Aorta (tissue), 5 donors: ENCODE results near the gene SRGAP2C. TPM values are rescaled to one million over a fixed set of nuclear protein-coding genes. Genes with fewer than 3 reads are reported as not detected.
"Not testable (repeated sequence)": the region's sequence is repeated elsewhere in the genome, so short reads cannot be mapped to it uniquely, and the experiment has no call there.

Source experiments
- ATAC-seq: fragments of 200-7000 bp; cut with Tn5 transposase; one replicate; pipeline ENCODE4 v1.9.1; 2022; ENCODE audit warnings: moderate library complexity; ENCODE audit not compliant: low FRiP score
- DNase-seq, 2 donors: peaks; one replicate each; pipeline ENCODE4 v3.0.0-alpha.2; 2020
- H3K27ac ChIP-seq, 2 donors: one replicate each; pipeline ENCODE4 v1.5.1; 2013; ENCODE audit warnings: low read length in 2 of 2, mild to moderate bottlenecking in 2 of 2, moderate library complexity in 2 of 2, control low read depth in 1 of 2, inconsistent platforms in 1 of 2, low read depth in 1 of 2
- H3K27me3 ChIP-seq, 2 donors: one replicate each; pipeline ENCODE4 v1.6.1; 2013; ENCODE audit warnings: control low read depth in 1 of 2, low read length in 1 of 2, mild to moderate bottlenecking in 1 of 2, moderate library complexity in 1 of 2; ENCODE audit not compliant: insufficient read depth in 2 of 2, control insufficient read depth in 1 of 2
- H3K36me3 ChIP-seq, 2 donors: one replicate each; pipeline ENCODE4 v1.6.1; 2013; ENCODE audit warnings: control low read depth in 1 of 2, low read length in 1 of 2, mild to moderate bottlenecking in 1 of 2; ENCODE audit not compliant: insufficient read depth in 2 of 2, control insufficient read depth in 1 of 2
- H3K4me1 ChIP-seq, 2 donors: one replicate each; pipeline ENCODE4 v1.6.1; 2013; ENCODE audit warnings: low read length in 2 of 2, control low read depth in 1 of 2, mild to moderate bottlenecking in 1 of 2, moderate library complexity in 1 of 2; ENCODE audit not compliant: insufficient read depth in 2 of 2, control insufficient read depth in 1 of 2
- H3K4me3 ChIP-seq, 2 donors: one replicate each; pipeline ENCODE4 v1.5.1; 2013; ENCODE audit warnings: low read length in 2 of 2, control low read depth in 1 of 2, mild to moderate bottlenecking in 1 of 2
- H3K9me3 ChIP-seq: one replicate; pipeline ENCODE4 v1.6.1; 2013; ENCODE audit warnings: mild to moderate bottlenecking, low read length; ENCODE audit not compliant: control insufficient read depth
- WGBS, 2 donors: extraction: QIAGEN DNeasy Blood & Tissue Kit; methylation state at CpG; one replicate each; pipeline ENCODE4 v1.1.7; 2013; 5-methylcytosine and 5-hydroxymethylcytosine counted together
- intact Hi-C, 2 donors: fragments of 100-400 bp; cut with DNase I; formaldehyde crosslinking; loops; one replicate each; pipeline versions ENCODE4 v1.14.2 to v1.15.0; 2022
- polyA plus RNA-seq, 2 donors: library from polyadenylated mRNA; stranded (reverse); fragments of 200-250 nt; gene quantifications; one replicate each; pipeline ENCODE4 v1.2.3, GENCODE V29; 2013
- total RNA-seq, 2 donors: library from RNA; stranded (reverse); fragmentation: NEBNext Ultra II Directional; extraction: Animal tissue kit (Norgen Biotek cat#: 25700); gene quantifications; one replicate each; pipeline ENCODE4 v1.2.1, GENCODE V29; 2021
- donor health status: healthy with polysubstance abuse.
- donor health status: Bipolar disorder and iron deficiency.
- donor health status: DM: no; HTN: no; CAD: no.
- donor health status: DM: no; HTN: no; CAD: no.
- donor health status: DM: yes; HTN: yes; CAD: no.

The SRGAP2C gene
- total and polyA plus RNA-seq, 4 donors, result 4.4 to 42.7 (median 22.0) TPM

- WGBS, 2 donors, result 80 to 81% methylated on average over 1 to 2 of the region's 2 CpGs
These were observed 75.4 kb downstream of the SRGAP2C start for GRCh38 chr1:121260205-121260604.

GRCh38 chr1:121262163-121262562 lies 77.4 kb downstream of the SRGAP2C start:
- H3K4me1 ChIP-seq, H3K4me3 ChIP-seq, H3K27me3 ChIP-seq, ATAC-seq, H3K36me3 ChIP-seq, intact Hi-C loops, H3K9me3 ChIP-seq, DNase-seq, H3K27ac ChIP-seq: not testable (repeated sequence)
- 100% methylated on average over 1 of the region's 2 CpGs; no CpG with 5 or more reads in 1 of the 2 donors for WGBS, 2 donors

More at GRCh38 chr1:121260205-121260604, 75.4 kb downstream of the SRGAP2C start:
- ATAC-seq, DNase-seq, H3K36me3 ChIP-seq, H3K4me1 ChIP-seq, H3K27ac ChIP-seq, intact Hi-C loops, H3K4me3 ChIP-seq, H3K27me3 ChIP-seq, H3K9me3 ChIP-seq: not testable (repeated sequence)

- H3K4me1 ChIP-seq, H3K27ac ChIP-seq, H3K27me3 ChIP-seq, H3K4me3 ChIP-seq, intact Hi-C loops, H3K36me3 ChIP-seq, ATAC-seq, H3K9me3 ChIP-seq, DNase-seq: not testable (repeated sequence)
- no CpG with 5 or more reads among the region's 1 CpG for WGBS, 2 donors
These were observed 79.0 kb downstream of the SRGAP2C start for GRCh38 chr1:121263789-121264244.

GRCh38 chr1:121267072-121267471 lies 82.3 kb downstream of the SRGAP2C start:
- H3K27me3 ChIP-seq, H3K9me3 ChIP-seq, H3K4me3 ChIP-seq, H3K36me3 ChIP-seq, H3K27ac ChIP-seq, H3K4me1 ChIP-seq, DNase-seq, intact Hi-C loops, ATAC-seq: not testable (repeated sequence)
- 95 to 100% methylated on average over 1 to 3 of the region's 4 CpGs for WGBS, 2 donors

GRCh38 chr1:121269309-121269708 lies 84.5 kb downstream of the SRGAP2C start:
- H3K36me3 ChIP-seq, ATAC-seq, intact Hi-C loops, H3K4me1 ChIP-seq, H3K27me3 ChIP-seq, H3K9me3 ChIP-seq, H3K27ac ChIP-seq, H3K4me3 ChIP-seq, DNase-seq: not testable (repeated sequence)
- WGBS, 2 donors, result no CpG with 5 or more reads among the region's 1 CpG

- intact Hi-C loops, H3K27me3 ChIP-seq, H3K9me3 ChIP-seq, DNase-seq, H3K4me1 ChIP-seq, ATAC-seq, H3K36me3 ChIP-seq, H3K27ac ChIP-seq, H3K4me3 ChIP-seq: not testable (repeated sequence)
- no CpG with 5 or more reads among the region's 3 CpGs for WGBS, 2 donors
These were observed 85.2 kb downstream of the SRGAP2C start for GRCh38 chr1:121269973-121270372.

GRCh38 chr1:121271143-121271715 lies 86.5 kb downstream of the SRGAP2C start:
- DNase-seq, H3K4me3 ChIP-seq, ATAC-seq, H3K9me3 ChIP-seq, H3K36me3 ChIP-seq, H3K4me1 ChIP-seq, H3K27me3 ChIP-seq, intact Hi-C loops, H3K27ac ChIP-seq: not testable (repeated sequence)
- 95 to 100% methylated on average over 2 of the region's 4 CpGs for WGBS, 2 donors

- H3K27me3 ChIP-seq, ATAC-seq, H3K4me1 ChIP-seq, H3K4me3 ChIP-seq, H3K36me3 ChIP-seq, intact Hi-C loops, H3K9me3 ChIP-seq, DNase-seq, H3K27ac ChIP-seq: not testable (repeated sequence)
- WGBS, 2 donors, result 61 to 63% methylated on average over 2 of the region's 2 CpGs
These were observed 90.7 kb downstream of the SRGAP2C start for GRCh38 chr1:121275435-121275834.

GRCh38 chr1:121278202-121278601 lies 93.4 kb downstream of the SRGAP2C start:
- intact Hi-C loops, H3K4me3 ChIP-seq, H3K27me3 ChIP-seq, H3K9me3 ChIP-seq, H3K27ac ChIP-seq, DNase-seq, H3K36me3 ChIP-seq, ATAC-seq, H3K4me1 ChIP-seq: not testable (repeated sequence)
- 75 to 88% methylated on average over 1 of the region's 3 CpGs for WGBS, 2 donors
